A549 treated with CpdA at 1 μM for 4 hours (cell line): ENCODE measurements around the gene PLIN5. TPM values are rescaled to one million over a fixed set of nuclear protein-coding genes. Genes with fewer than 3 reads are reported as not detected.

Source experiments
- total RNA-seq: library from RNA; stranded (reverse); fragments of 200-300 nt; extraction: Qiagen RNA extraction; gene quantifications from 5 replicates; pipeline ENCODE4 v1.2.3, GENCODE V29; 2022; ENCODE audit warnings: low read depth

The PLIN5 gene, protein sequence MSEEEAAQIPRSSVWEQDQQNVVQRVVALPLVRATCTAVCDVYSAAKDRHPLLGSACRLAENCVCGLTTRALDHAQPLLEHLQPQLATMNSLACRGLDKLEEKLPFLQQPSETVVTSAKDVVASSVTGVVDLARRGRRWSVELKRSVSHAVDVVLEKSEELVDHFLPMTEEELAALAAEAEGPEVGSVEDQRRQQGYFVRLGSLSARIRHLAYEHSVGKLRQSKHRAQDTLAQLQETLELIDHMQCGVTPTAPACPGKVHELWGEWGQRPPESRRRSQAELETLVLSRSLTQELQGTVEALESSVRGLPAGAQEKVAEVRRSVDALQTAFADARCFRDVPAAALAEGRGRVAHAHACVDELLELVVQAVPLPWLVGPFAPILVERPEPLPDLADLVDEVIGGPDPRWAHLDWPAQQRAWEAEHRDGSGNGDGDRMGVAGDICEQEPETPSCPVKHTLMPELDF
- total RNA-seq: 0.06 to 0.25 TPM (median 0.17 TPM) in 4 of 5 replicates, not detected in the other

GRCh38 chr19:4534836-4535658 is at the start of gene PLIN5:
TSS of gene PLIN5 (minus strand) at chr19:4535224. CDS start at chr19:4534074, 1,150 bp downstream.

GRCh38 chr19:4559569-4559968 is 24.5 kb upstream of the PLIN5 start, which contains the start of gene SEMA6B:
TSS of gene SEMA6B (minus strand) at chr19:4559684. CDS start at chr19:4558457, 1,227 bp downstream.

GRCh38 chr19:4539693-4540581 is 4.9 kb upstream of the PLIN5 start, which contains the start of gene LRG1:
TSS of gene LRG1 (minus strand) at chr19:4540036. CDS start at chr19:4540013, 23 bp downstream.

DNA sequence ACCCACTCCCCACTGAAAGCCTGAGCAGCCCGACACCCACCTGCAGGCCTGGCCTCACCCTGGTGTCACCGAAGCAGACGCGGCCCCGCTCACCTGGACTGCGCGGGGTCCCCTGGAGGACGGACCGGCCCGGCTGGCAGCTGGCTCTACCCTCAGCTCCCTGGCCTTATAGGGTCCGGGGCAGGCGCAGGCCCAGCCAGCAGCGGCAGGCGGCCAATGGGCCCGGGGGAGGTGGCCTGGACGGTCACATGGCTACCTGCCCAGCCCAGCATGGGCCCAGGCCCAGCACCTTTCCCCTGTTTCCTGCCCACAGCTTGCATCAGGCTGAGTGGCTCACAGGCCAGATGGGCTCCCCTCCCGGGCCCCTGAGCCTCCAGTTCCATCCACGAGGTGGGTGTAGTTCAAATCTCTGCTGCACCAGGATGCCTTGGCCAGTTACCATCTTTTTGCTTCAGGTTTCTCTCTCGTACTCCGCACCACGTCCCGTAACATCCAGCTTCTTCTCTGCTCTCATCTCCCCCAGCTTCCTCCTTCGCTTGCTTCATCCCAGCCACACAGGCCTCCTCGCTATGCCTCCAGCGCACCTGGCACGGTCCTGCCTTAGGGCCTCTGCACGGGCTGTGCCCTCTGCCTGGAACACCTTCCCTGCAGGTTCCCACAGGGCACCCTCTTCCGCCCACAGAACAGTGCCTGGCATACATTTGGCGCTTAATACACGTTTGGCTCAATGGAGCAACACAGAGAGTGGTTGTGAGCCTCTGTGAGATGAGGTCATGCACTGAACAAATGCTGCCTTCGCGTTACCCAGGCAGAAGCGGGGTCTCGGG is 16.5 kb downstream of the PLIN5 start, which contains the start of gene PLIN4:
TSS of gene PLIN4 (minus strand) at position 142 of the 827 bp plus-strand sequence. CDS start 214 bp downstream, outside the sequence.

Other genes with a start within 250 kb of the PLIN5 start
- not detected in 5 replicates for gene TMIGD2, start 232.8 kb downstream of the PLIN5 start, total RNA-seq
- gene FSD1, start 230.6 kb downstream of the PLIN5 start, total RNA-seq: 6.7 to 8.9 TPM (median 7.8 TPM) in 5 replicates
- 0.22 TPM in 1 of 5 replicates, not detected in the others for gene STAP2, start 196.4 kb downstream of the PLIN5 start, total RNA-seq
- gene MPND, start 191.7 kb downstream of the PLIN5 start, total RNA-seq: 4.7 to 12.2 TPM (median 11.2 TPM) in 5 replicates
- 43.7 to 62.9 TPM (median 61.9 TPM) in 5 replicates for gene SH3GL1, start 134.7 kb downstream of the PLIN5 start, total RNA-seq
- 22.5 to 24.9 TPM (median 23.7 TPM) in 5 replicates for gene CHAF1A, start 132.6 kb downstream of the PLIN5 start, total RNA-seq
- 37.5 to 60.4 TPM (median 59.6 TPM) in 5 replicates for gene UBXN6, start 77.4 kb downstream of the PLIN5 start, total RNA-seq
- 24.9 to 32.0 TPM (median 28.7 TPM) in 5 replicates for gene HDGFL2, start 62.9 kb downstream of the PLIN5 start, total RNA-seq
- 0.20 to 0.27 TPM (median 0.21 TPM) in 5 replicates for gene PLIN4, start 16.7 kb downstream of the PLIN5 start, total RNA-seq
- 0.09 to 0.28 TPM (median 0.13 TPM) in 4 of 5 replicates, not detected in the other for gene LRG1, start 4.8 kb upstream of the PLIN5 start, total RNA-seq
- gene SEMA6B, start 24.5 kb upstream of the PLIN5 start, total RNA-seq: 4.4 to 6.5 TPM (median 6.0 TPM) in 5 replicates
- gene TNFAIP8L1, start 104.3 kb upstream of the PLIN5 start, total RNA-seq: 3.5 to 5.1 TPM (median 4.8 TPM) in 5 replicates
- 113 to 149 TPM (median 145 TPM) in 5 replicates for gene MYDGF, start 135.1 kb upstream of the PLIN5 start, total RNA-seq
- 60.1 to 78.1 TPM (median 65.7 TPM) in 5 replicates for gene DPP9, start 188.6 kb upstream of the PLIN5 start, total RNA-seq